ENCODE results near the gene LRRC4. TPM values are rescaled to one million over a fixed set of nuclear protein-coding genes. Genes with fewer than 3 reads are reported as not detected.
A peak's percentile ranks its signal among the peaks of the same experiment; 100 is the strongest.

LRRC4 gene
- total RNA-seq, 1 experiment from 2014 or later = 2.1 TPM

- no peaks in the 10 kb centered on the region for H3K27me3 ChIP-seq
- H3K36me3 ChIP-seq = peaks cover 3% of the 10 kb centered on the region; the same call in 1 of the 2 replicates
- no peak for DNase-seq
- H3K4me3 ChIP-seq = no peak overlapping the region
- no peak overlapping the region for H3K27ac ChIP-seq
- no peaks in the 10 kb centered on the region for H3K4me1 ChIP-seq
- no peaks in the 10 kb centered on the region for H3K9me3 ChIP-seq (replicated peaks)
These were observed 12.8 kb upstream of the LRRC4 start for GRCh38 chr7:128044064-128044463.

GRCh38 chr7:128042012-128042411 is 10.8 kb upstream of the LRRC4 start:
- no peak overlapping the region for H3K27ac ChIP-seq
- H3K4me3 ChIP-seq = no peak overlapping the region
- no peaks in the 10 kb centered on the region for H3K27me3 ChIP-seq
- H3K4me1 ChIP-seq = no peaks in the 10 kb centered on the region
- H3K9me3 ChIP-seq (replicated peaks) = no peaks in the 10 kb centered on the region
- DNase-seq = no peak
- H3K36me3 ChIP-seq = peaks cover 3% of the 10 kb centered on the region; the same call in 1 of the 2 replicates

- H3K27me3 ChIP-seq = no peaks in the 10 kb centered on the region
- H3K27ac ChIP-seq = no peak overlapping the region
- no peak overlapping the region for H3K4me3 ChIP-seq
- H3K36me3 ChIP-seq = peaks cover 3% of the 10 kb centered on the region; the same call in 1 of the 2 replicates
- H3K9me3 ChIP-seq (replicated peaks) = no peaks in the 10 kb centered on the region
- DNase-seq = no peak
- H3K4me1 ChIP-seq = no peaks in the 10 kb centered on the region
These were observed 10.0 kb upstream of the LRRC4 start for GRCh38 chr7:128041203-128041602.

- Histone ChIP-seq H3K4me3 (no peak overlapping the region), H3K27ac (no peak overlapping the region), H3K4me1 (no peaks in the 10 kb centered on the region), H3K9me3 (replicated peaks) (no peaks in the 10 kb centered on the region), H3K27me3 (no peaks in the 10 kb centered on the region), H3K36me3 (peaks cover 3% of the 10 kb centered on the region; the same call in 1 of the 2 replicates)
- no peak for DNase-seq
These were observed 9.0 kb upstream of the LRRC4 start for GRCh38 chr7:128040205-128040604.

- DNase-seq = no peak
- Histone ChIP-seq H3K27ac (no peak overlapping the region), H3K4me3 (no peak overlapping the region), H3K27me3 (no peaks in the 10 kb centered on the region), H3K36me3 (peaks cover 3% of the 10 kb centered on the region; the same call in 1 of the 2 replicates), H3K4me1 (no peaks in the 10 kb centered on the region), H3K9me3 (replicated peaks) (no peaks in the 10 kb centered on the region)
These were observed 8.3 kb upstream of the LRRC4 start for GRCh38 chr7:128039544-128039953.

- DNase-seq = no peak
- H3K27ac ChIP-seq = no peak overlapping the region
- H3K9me3 ChIP-seq (replicated peaks) = no peaks in the 10 kb centered on the region
- no peaks in the 10 kb centered on the region for H3K4me1 ChIP-seq
- no peak overlapping the region for H3K4me3 ChIP-seq
- peaks cover 3% of the 10 kb centered on the region; the same call in 1 of the 2 replicates for H3K36me3 ChIP-seq
- no peaks in the 10 kb centered on the region for H3K27me3 ChIP-seq
These were observed 6.8 kb upstream of the LRRC4 start for GRCh38 chr7:128037880-128038619.

- no peaks in the 10 kb centered on the region for H3K36me3 ChIP-seq
These were observed 5.8 kb upstream of the LRRC4 start for GRCh38 chr7:128037081-128037480.

GRCh38 chr7:128036226-128036940 is 5.1 kb upstream of the LRRC4 start:
- H3K4me1 ChIP-seq = 0 out of 2 replicates have a peak, but pooled peaks cover 4% of the 10 kb centered on the region
- H3K27me3 ChIP-seq = no peaks in the 10 kb centered on the region
- no peaks in the 10 kb centered on the region for H3K9me3 ChIP-seq (replicated peaks)
- H3K36me3 ChIP-seq = no peaks in the 10 kb centered on the region
- DNase-seq = no peak
- no peak overlapping the region for H3K4me3 ChIP-seq
- H3K27ac ChIP-seq = no peak overlapping the region

More at GRCh38 chr7:128037081-128037480, 5.8 kb upstream of the LRRC4 start:
- 0 out of 2 replicates have a peak, but pooled peaks cover 4% of the 10 kb centered on the region for H3K4me1 ChIP-seq
- no peaks in the 10 kb centered on the region for H3K27me3 ChIP-seq
- no peak overlapping the region for H3K4me3 ChIP-seq
- no peak for DNase-seq
- H3K9me3 ChIP-seq (replicated peaks) = no peaks in the 10 kb centered on the region
- no peak overlapping the region for H3K27ac ChIP-seq

- H3K27me3 ChIP-seq = no peaks in the 10 kb centered on the region
- no peak overlapping the region for H3K4me3 ChIP-seq
- 0 out of 2 replicates have a peak, but pooled peaks cover 4% of the 10 kb centered on the region for H3K4me1 ChIP-seq
- no peaks in the 10 kb centered on the region for H3K9me3 ChIP-seq (replicated peaks)
- H3K36me3 ChIP-seq = no peaks in the 10 kb centered on the region
- H3K27ac ChIP-seq = no peak overlapping the region
- peak in 1 of 2 experiments; percentile 57 for DNase-seq
These were observed 4.5 kb upstream of the LRRC4 start for GRCh38 chr7:128035712-128036111.

- Histone ChIP-seq H3K4me1 (0 out of 2 replicates have a peak, but pooled peaks cover 4% of the 10 kb centered on the region), H3K36me3 (no peaks in the 10 kb centered on the region), H3K27ac (no peak overlapping the region), H3K27me3 (no peaks in the 10 kb centered on the region), H3K4me3 (no peak overlapping the region), H3K9me3 (replicated peaks) (no peaks in the 10 kb centered on the region)
- no peak for DNase-seq
These were observed 3.6 kb upstream of the LRRC4 start for GRCh38 chr7:128034825-128035224.

GRCh38 chr7:128033246-128033645 is 2.0 kb upstream of the LRRC4 start:
- Histone ChIP-seq H3K4me3 (no peak overlapping the region), H3K27ac (no peak overlapping the region), H3K9me3 (replicated peaks) (no peaks in the 10 kb centered on the region), H3K4me1 (peaks cover 10% of the 10 kb centered on the region), H3K36me3 (peaks cover 5% of the 10 kb centered on the region; the same call in 1 of the 2 replicates), H3K27me3 (no peaks in the 10 kb centered on the region)
- DNase-seq = no peak

GRCh38 chr7:128032605-128033235 is 1.5 kb upstream of the LRRC4 start:
- Histone ChIP-seq H3K27me3 (no peaks in the 10 kb centered on the region), H3K27ac (no peak overlapping the region), H3K4me3 (peak overlapping the region; percentile 88), H3K36me3 (peaks cover 5% of the 10 kb centered on the region; the same call in 1 of the 2 replicates), H3K4me1 (peaks cover 16% of the 10 kb centered on the region), H3K9me3 (replicated peaks) (no peaks in the 10 kb centered on the region)
- peak in 1 of 2 experiments; percentile 34 for DNase-seq

GRCh38 chr7:128031901-128032604 is 816 bp upstream of the LRRC4 start:
- Histone ChIP-seq H3K36me3 (peaks cover 5% of the 10 kb centered on the region; the same call in 1 of the 2 replicates), H3K27ac (peak overlapping the region; percentile 53; the same call in 1 of the 2 replicates), H3K27me3 (no peaks in the 10 kb centered on the region), H3K9me3 (replicated peaks) (no peaks in the 10 kb centered on the region), H3K4me3 (peak overlapping the region; percentile 88), H3K4me1 (peaks cover 22% of the 10 kb centered on the region)
- peak; percentile 73 to 76 for DNase-seq

- Histone ChIP-seq H3K4me1 (peaks cover 33% of the 10 kb centered on the region), H3K27me3 (no peaks in the 10 kb centered on the region), H3K36me3 (peaks cover 5% of the 10 kb centered on the region), H3K27ac (no peak overlapping the region), H3K4me3 (no peak overlapping the region), H3K9me3 (replicated peaks) (no peaks in the 10 kb centered on the region)
- no peak for DNase-seq
These were observed 979 bp downstream of the LRRC4 start for GRCh38 chr7:128030263-128030653.

Measured in SJCRH30 (cell line).